B cell (primary cell): ENCODE data around the gene AKT3. TPM values are rescaled to one million over a fixed set of nuclear protein-coding genes. Genes with fewer than 3 reads are reported as not detected.

Experiments used
- ATAC-seq: fragments of 200-7000 bp; cut with Tn5 transposase; one replicate; pipeline ENCODE4 v1.10.0; 2021; ENCODE audit warnings: low read depth, mild to moderate bottlenecking, moderate number of reproducible peaks, moderate library complexity
- CTCF ChIA-PET: fragments of 350-600 bp; sonication (Branson Sonifier 250); formaldehyde crosslinking; loops from one replicate; lab custom pipeline; 2021; ENCODE audit warnings: antibody characterized with exemption, inconsistent platforms; lab: Charles Lee
- POLR2A ChIA-PET: fragments of 350-600 bp; sonication (Branson Sonifier 250); formaldehyde crosslinking; loops from one replicate; lab custom pipeline; 2021; ENCODE audit warnings: antibody characterized with exemption; lab: Charles Lee
- DNase-seq: peaks from one replicate; pipeline ENCODE4 v3.0.0; 2013
- H2AFZ ChIP-seq: 2 replicates; pipeline ENCODE4 v1.6.1; 2012; ENCODE audit warnings: mild to moderate bottlenecking, low read depth, low read length; ENCODE audit not compliant: insufficient read depth, poor library complexity, severe bottlenecking
- H3K27ac ChIP-seq, 2 donors: 1 replicate in 1 of 2; 2 replicates in 1 of 2; pipeline ENCODE4 v1.5.1; 2012 to 2013; ENCODE audit warnings: low read length in 2 of 2, mild to moderate bottlenecking in 2 of 2, moderate library complexity in 1 of 2
- H3K27me3 ChIP-seq, 4 experiments: fragments of 200-600 bp in 1 of 4; sonication (generic) in 1 of 4; replicated peaks in 1 of 4; 1 replicate in 2 of 4; 2 replicates in 2 of 4; pipeline versions ENCODE4 v1.6.1 to v1.7.0; 2013 to 2016; ENCODE audit warnings: low read length in 3 of 4, mild to moderate bottlenecking in 2 of 4, mixed read lengths in 1 of 4, moderate library complexity in 1 of 4; ENCODE audit not compliant: insufficient read depth in 4 of 4, control insufficient read depth in 3 of 4; ENCODE audit errors: control extremely low read depth in 1 of 4
- H3K36me3 ChIP-seq, 2 experiments: replicated peaks in 1 of 2; 1 replicate in 1 of 2; 2 replicates in 1 of 2; pipeline versions ENCODE4 v1.6.1 to v1.7.1; 2013; ENCODE audit warnings: low read length in 1 of 2; ENCODE audit not compliant: insufficient read depth in 2 of 2, control insufficient read depth in 1 of 2; ENCODE audit errors: control extremely low read depth in 1 of 2, extremely low read depth in 1 of 2
- H3K4me1 ChIP-seq, 2 donors: fragments of 200-600 bp in 1 of 2; sonication (generic) in 1 of 2; 1 replicate in 1 of 2; 2 replicates in 1 of 2; pipeline versions ENCODE4 v1.5.1 to v1.6.1; 2013 to 2017; ENCODE audit warnings: low read length in 2 of 2; ENCODE audit not compliant: control insufficient read depth in 2 of 2, insufficient read depth in 2 of 2
- H3K4me2 ChIP-seq: replicated peaks from 2 replicates; pipeline ENCODE3; 2012; ENCODE audit warnings: mild to moderate bottlenecking, low read depth, low read length; ENCODE audit not compliant: poor library complexity, severe bottlenecking
- H3K4me3 ChIP-seq, 5 experiments: fragments of 200-600 bp in 1 of 5; sonication (generic) in 1 of 5; 1 replicate in 3 of 5; 2 replicates in 2 of 5; pipeline versions ENCODE4 v1.5.1 to v1.7.0; 2011 to 2016; ENCODE audit warnings: low read length in 4 of 5, mild to moderate bottlenecking in 4 of 5, low read depth in 2 of 5, control low read depth in 1 of 5, moderate library complexity in 1 of 5; ENCODE audit not compliant: insufficient read depth in 1 of 5; ENCODE audit errors: control extremely low read depth in 1 of 5, extremely low read depth in 1 of 5
- H3K79me2 ChIP-seq: fragments of 200-600 bp; sonication (generic); one replicate; pipeline ENCODE4 v1.6.0; 2016; ENCODE audit warnings: low read length; ENCODE audit not compliant: control insufficient read depth, insufficient read depth
- H3K9ac ChIP-seq: fragments of 200-600 bp; sonication (generic); 2 replicates; pipeline ENCODE4 v1.6.1; 2017; ENCODE audit warnings: mild to moderate bottlenecking, low read length, moderate library complexity
- H3K9me3 ChIP-seq, 3 donors: one replicate each; pipeline versions ENCODE4 v1.6.1 to v1.7.1; 2013; ENCODE audit warnings: low read length in 2 of 3; ENCODE audit not compliant: control insufficient read depth in 2 of 3, insufficient read depth in 1 of 3; ENCODE audit errors: control extremely low read depth in 1 of 3
- H4K20me1 ChIP-seq: 2 replicates; pipeline ENCODE4 v1.6.0; 2012; ENCODE audit warnings: mild to moderate bottlenecking, low read length; ENCODE audit not compliant: insufficient read depth, control insufficient read depth, poor library complexity, severe bottlenecking
- H3K27ac Mint-ChIP-seq: one replicate; pipeline ENCODE4 v1.8.0; 2021; ENCODE audit warnings: mixed read lengths
- H3K27me3 Mint-ChIP-seq: one replicate; pipeline ENCODE4 v1.8.0; 2021; ENCODE audit warnings: mixed read lengths
- H3K4me1 Mint-ChIP-seq: one replicate; pipeline ENCODE4 v1.8.0; 2021; ENCODE audit warnings: mixed read lengths
- H3K4me3 Mint-ChIP-seq: one replicate; pipeline ENCODE4 v1.8.0; 2021; ENCODE audit warnings: mixed read lengths
- H3K9me3 Mint-ChIP-seq: one replicate; pipeline ENCODE4 v1.8.0; 2022; ENCODE audit warnings: mixed read lengths; ENCODE audit not compliant: insufficient read depth
- CTCF ChIP-seq: fragments of 200-600 bp; IDR thresholded peaks from one replicate; pipeline ENCODE4 v1.8.0; 2022; ENCODE audit warnings: antibody characterized with exemption, mild to moderate bottlenecking
- EZH2 ChIP-seq: IDR thresholded peaks from 2 replicates; pipeline ENCODE4 v1.6.1; 2012; ENCODE audit warnings: borderline replicate concordance, low read depth, mild to moderate bottlenecking, moderate library complexity, low read length; ENCODE audit not compliant: insufficient read depth, poor library complexity, severe bottlenecking
- WGBS: methylation state at CpG from one replicate; pipeline ENCODE4 v1.1.5; 2013; ENCODE audit warnings: missing lambda C conversion rate; ENCODE audit not compliant: insufficient coverage; 5-methylcytosine and 5-hydroxymethylcytosine counted together
- intact Hi-C: fragments of 100-400 bp; cut with micrococcal nuclease; formaldehyde crosslinking; loops from one replicate; pipeline ENCODE4 v1.10.0; 2022
- polyA plus RNA-seq: library from polyadenylated mRNA; depleted of rRNA; stranded (reverse); fragments of >200 nt; gene quantifications from 2 replicates; pipeline ENCODE4 v1.2.3, GENCODE V29; 2012
- total RNA-seq, 2 donors: library from RNA; stranded (reverse); fragments of 120-200 nt in 1 of 2; gene quantifications; 1 replicate in 1 of 2; 2 replicates in 1 of 2; pipeline versions ENCODE4 v1.2.3 to v1.2.4, GENCODE V29; 2013 to 2022

AKT3 gene
- total and polyA plus RNA-seq, 2 donors (not counting 1 experiment from before 2014, with no cell fraction given), result 4.4 to 148 TPM

- intact Hi-C loops, result no loop called here
- peaks cover 8% of the 10 kb centered on the region for H3K4me1 Mint-ChIP-seq
- H3K9me3 Mint-ChIP-seq, result no peaks in the 10 kb centered on the region
- Histone ChIP-seq H3K27me3 (no peaks in the 10 kb centered on the region), H4K20me1 (no peaks in the 10 kb centered on the region), H3K4me2 (peak overlapping the region; percentile 38), H3K9me3 (peaks cover 0 to 3% (median 0%) of the 10 kb centered on the region in 3 donors), H3K36me3 (peaks cover 0 to 5% of the 10 kb centered on the region in 2 experiments), H3K4me1 (peaks cover 9 to 12% of the 10 kb centered on the region in 2 donors), H3K4me3 (no peak overlapping the region), H3K9ac (no peak overlapping the region), H3K27ac (peak overlapping the region in 1 of 2 donors; percentile 27), H2AFZ (peak overlapping the region; percentile 29), H3K79me2 (no peaks in the 10 kb centered on the region)
- ATAC-seq, result no peak
- no peaks in the 10 kb centered on the region for H3K27me3 Mint-ChIP-seq
- DNase-seq, result no peak
- peak overlapping the region; percentile 14 for H3K4me3 Mint-ChIP-seq
- ChIA-PET CTCF (no interaction called here), POLR2A (no interaction called here)
- TF ChIP-seq EZH2 (no peak), CTCF (no peak)
- 75% methylated on average over 23 of the region's 24 CpGs for WGBS
- H3K27ac Mint-ChIP-seq, result peak overlapping the region; percentile 34
Measured at GRCh38 chr1:243495442-243496186, 354.4 kb downstream of the AKT3 start.

GRCh38 chr1:243494741-243495431 is 355.2 kb downstream of the AKT3 start:
- no peak for TF ChIP-seq CTCF
- TF ChIP-seq EZH2, result no peak
- Histone ChIP-seq H3K4me3 (no peak overlapping the region), H3K27ac (no peak overlapping the region), H3K4me1 (peaks cover 9 to 12% of the 10 kb centered on the region in 2 donors), H3K9me3 (peaks cover 0 to 3% (median 0%) of the 10 kb centered on the region in 3 donors), H4K20me1 (no peaks in the 10 kb centered on the region), H3K9ac (no peak overlapping the region), H3K27me3 (no peaks in the 10 kb centered on the region), H3K4me2 (no peak overlapping the region), H3K36me3 (peaks cover 0 to 9% of the 10 kb centered on the region in 2 experiments), H2AFZ (no peak overlapping the region), H3K79me2 (no peaks in the 10 kb centered on the region)
- POLR2A ChIA-PET, result no interaction called here
- no peak overlapping the region for H3K27ac Mint-ChIP-seq
- DNase-seq (no peak), ATAC-seq (no peak)
- no peaks in the 10 kb centered on the region for H3K27me3 Mint-ChIP-seq
- WGBS, result 60% methylated on average over 14 of the region's 15 CpGs
- intact Hi-C loops, result no loop called here
- H3K4me3 Mint-ChIP-seq, result no peak overlapping the region
- no peaks in the 10 kb centered on the region for H3K9me3 Mint-ChIP-seq
- CTCF ChIA-PET, result no interaction called here
- H3K4me1 Mint-ChIP-seq, result peaks cover 8% of the 10 kb centered on the region
